ENCODE data around the gene NTF3. TPM values are rescaled to one million over a fixed set of nuclear protein-coding genes. Genes with fewer than 3 reads are reported as not detected.

Gene NTF3
- total RNA-seq, 1 donor from 2014 or later, result not detected

DNA sequence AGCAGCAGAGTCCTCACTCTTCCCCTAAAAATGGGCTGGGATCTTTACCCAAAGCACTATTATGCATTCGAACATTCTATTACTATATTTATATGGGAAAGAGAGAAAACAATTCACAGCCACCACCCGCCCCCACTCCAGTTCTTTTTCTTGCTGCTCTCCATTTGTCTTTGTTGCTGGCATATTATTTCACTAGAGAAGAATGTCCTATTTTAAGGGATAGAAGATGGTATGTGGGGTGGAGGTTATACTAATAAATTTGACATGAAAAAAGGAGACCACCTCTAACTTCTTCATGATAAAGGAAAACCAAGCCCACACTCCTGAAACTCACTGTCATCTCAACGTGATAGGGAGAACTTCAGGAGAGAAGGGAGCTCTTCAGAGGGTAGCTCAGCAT, 28.5 kb upstream of the NTF3 start:
- TF ChIP-seq, protein P1, sequence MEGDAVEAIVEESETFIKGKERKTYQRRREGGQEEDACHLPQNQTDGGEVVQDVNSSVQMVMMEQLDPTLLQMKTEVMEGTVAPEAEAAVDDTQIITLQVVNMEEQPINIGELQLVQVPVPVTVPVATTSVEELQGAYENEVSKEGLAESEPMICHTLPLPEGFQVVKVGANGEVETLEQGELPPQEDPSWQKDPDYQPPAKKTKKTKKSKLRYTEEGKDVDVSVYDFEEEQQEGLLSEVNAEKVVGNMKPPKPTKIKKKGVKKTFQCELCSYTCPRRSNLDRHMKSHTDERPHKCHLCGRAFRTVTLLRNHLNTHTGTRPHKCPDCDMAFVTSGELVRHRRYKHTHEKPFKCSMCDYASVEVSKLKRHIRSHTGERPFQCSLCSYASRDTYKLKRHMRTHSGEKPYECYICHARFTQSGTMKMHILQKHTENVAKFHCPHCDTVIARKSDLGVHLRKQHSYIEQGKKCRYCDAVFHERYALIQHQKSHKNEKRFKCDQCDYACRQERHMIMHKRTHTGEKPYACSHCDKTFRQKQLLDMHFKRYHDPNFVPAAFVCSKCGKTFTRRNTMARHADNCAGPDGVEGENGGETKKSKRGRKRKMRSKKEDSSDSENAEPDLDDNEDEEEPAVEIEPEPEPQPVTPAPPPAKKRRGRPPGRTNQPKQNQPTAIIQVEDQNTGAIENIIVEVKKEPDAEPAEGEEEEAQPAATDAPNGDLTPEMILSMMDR (IDR thresholded peaks at IDR 0.05; ENCODE audit: insufficient read depth, low read length, poor library complexity, severe bottlenecking), result no peak
- Histone ChIP-seq H3K36me3 (ENCODE audit: control insufficient read depth, insufficient read depth, low read length) (no peaks in the 10 kb centered on the region), H3K27me3 (ENCODE audit: control insufficient read depth, insufficient read depth, low read length) (peaks cover 5% of the 10 kb centered on the region), H3K4me3 (ENCODE audit: low read depth, low read length) (no peak overlapping the region)
- no peak for DNase-seq (ENCODE audit: low read depth)

DNA sequence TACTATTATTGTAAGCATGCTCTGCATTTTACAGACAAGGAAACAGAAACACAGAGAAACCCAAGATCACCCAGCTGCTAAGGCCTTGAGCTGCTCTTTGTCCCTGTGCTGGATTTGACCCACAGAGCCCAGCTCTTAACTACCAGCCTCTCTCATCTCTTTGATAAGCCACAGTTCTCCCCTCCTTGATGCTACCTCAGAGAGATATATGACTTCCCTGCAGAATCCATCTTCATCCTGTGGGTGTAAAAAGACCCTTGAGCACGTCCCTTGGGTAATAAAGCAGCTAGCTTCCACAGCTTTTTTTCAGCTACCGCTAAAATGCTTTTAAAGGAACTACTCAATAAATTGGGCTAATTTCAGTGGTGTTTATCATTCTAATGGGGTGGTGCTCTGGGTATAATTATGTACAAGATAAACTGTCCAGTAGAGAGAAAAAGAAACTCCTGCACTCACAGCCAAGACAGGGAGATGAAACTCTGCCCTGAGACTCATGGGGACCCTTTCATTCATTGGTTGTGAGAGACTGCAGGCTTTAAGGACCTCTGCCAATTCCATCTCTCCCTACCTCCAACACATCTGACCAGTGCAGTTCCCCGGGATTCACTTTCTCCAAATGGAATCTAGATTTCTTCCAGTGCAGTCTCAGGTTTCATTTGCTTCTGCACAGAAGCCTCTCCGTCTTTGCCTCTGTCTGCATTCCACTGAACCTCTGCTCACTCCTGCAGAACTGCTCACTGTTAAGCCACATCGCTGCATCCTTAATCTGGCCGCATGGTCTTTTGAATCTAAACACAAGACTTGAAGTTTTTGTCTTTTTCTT, 24.7 kb upstream of the NTF3 start:
- no peak for DNase-seq (ENCODE audit: low read depth)
- peaks cover 5% of the 10 kb centered on the region for H3K27me3 ChIP-seq (ENCODE audit: control insufficient read depth, insufficient read depth, low read length)
- H3K4me3 ChIP-seq (ENCODE audit: low read depth, low read length), result no peak overlapping the region
- TF ChIP-seq, protein P1 (IDR thresholded peaks at IDR 0.05; ENCODE audit: insufficient read depth, low read length, poor library complexity, severe bottlenecking), result no peak
- no peaks in the 10 kb centered on the region for H3K36me3 ChIP-seq (ENCODE audit: control insufficient read depth, insufficient read depth, low read length)

DNA sequence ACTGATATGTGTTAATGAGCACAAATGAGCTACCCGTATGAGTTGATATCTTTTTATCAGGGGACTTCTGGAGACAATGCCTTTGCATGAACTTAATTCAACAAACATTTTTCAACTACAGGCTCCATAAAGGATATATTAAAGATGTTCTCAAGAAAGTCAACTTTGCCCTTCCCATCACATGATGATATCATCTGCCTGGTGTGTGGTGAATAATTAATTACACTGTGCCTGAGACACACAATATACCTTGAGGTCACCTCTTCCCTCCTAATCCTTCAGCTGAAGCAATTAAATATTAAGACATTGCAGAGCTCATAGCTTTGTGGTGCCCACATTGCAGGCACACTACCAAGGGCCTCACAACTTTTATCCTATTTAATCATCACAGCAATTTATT, 22.3 kb upstream of the NTF3 start:
- H3K36me3 ChIP-seq (ENCODE audit: control insufficient read depth, insufficient read depth, low read length), result no peaks in the 10 kb centered on the region
- H3K27me3 ChIP-seq (ENCODE audit: control insufficient read depth, insufficient read depth, low read length), result peaks cover 3% of the 10 kb centered on the region
- no peak for DNase-seq (ENCODE audit: low read depth)
- no peak overlapping the region for H3K4me3 ChIP-seq (ENCODE audit: low read depth, low read length)
- TF ChIP-seq, protein P1 (IDR thresholded peaks at IDR 0.05; ENCODE audit: insufficient read depth, low read length, poor library complexity, severe bottlenecking), result no peak

DNA sequence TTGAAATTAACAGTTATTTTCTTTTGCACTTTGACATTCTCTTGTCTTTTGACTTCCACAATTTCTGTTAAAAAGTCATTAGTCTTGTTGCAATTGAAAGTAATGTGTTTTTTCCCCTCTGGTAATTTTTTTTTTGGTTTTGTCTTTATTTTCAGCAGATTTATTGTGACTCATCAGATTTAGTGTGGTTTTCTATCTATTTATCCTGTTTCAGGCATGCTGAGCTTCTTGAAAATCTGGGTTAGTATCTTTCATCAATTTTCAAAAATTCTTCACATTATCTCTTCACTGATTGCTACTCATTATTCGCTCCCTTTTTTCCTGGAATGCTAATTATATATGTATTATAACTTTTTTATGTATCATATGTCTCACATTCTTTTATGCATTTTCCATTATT, 15.3 kb upstream of the NTF3 start:
- no peak for DNase-seq (ENCODE audit: low read depth)
- no peak overlapping the region for H3K4me3 ChIP-seq (ENCODE audit: low read depth, low read length)
- peaks cover 2% of the 10 kb centered on the region for H3K27me3 ChIP-seq (ENCODE audit: control insufficient read depth, insufficient read depth, low read length)
- no peaks in the 10 kb centered on the region for H3K36me3 ChIP-seq (ENCODE audit: control insufficient read depth, insufficient read depth, low read length)
- TF ChIP-seq, protein P1 (IDR thresholded peaks at IDR 0.05; ENCODE audit: insufficient read depth, low read length, poor library complexity, severe bottlenecking), result no peak

DNA sequence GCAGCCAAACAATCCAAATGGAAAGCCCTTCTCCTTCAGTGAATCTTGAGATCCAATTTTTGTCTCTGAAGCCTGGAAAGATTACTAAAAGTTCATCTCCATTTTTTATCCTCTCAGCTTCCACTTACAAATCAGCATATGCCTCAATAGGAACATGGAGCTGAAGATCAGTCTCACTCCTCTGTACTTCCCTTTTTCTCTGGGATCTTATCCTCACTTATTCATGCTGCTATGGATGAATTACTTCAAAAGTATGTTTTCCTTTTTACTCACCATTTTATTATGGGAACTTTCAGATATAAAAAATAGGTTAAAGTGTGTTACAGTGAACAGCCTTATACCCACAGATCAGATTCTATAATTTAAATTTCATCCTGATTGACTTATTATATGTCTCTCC, 14.4 kb upstream of the NTF3 start:
- TF ChIP-seq, protein P1 (IDR thresholded peaks at IDR 0.05; ENCODE audit: insufficient read depth, low read length, poor library complexity, severe bottlenecking), result no peak
- DNase-seq (ENCODE audit: low read depth), result no peak
- Histone ChIP-seq H3K36me3 (ENCODE audit: control insufficient read depth, insufficient read depth, low read length) (no peaks in the 10 kb centered on the region), H3K4me3 (ENCODE audit: low read depth, low read length) (no peak overlapping the region), H3K27me3 (ENCODE audit: control insufficient read depth, insufficient read depth, low read length) (peaks cover 2% of the 10 kb centered on the region)
